ENCODE results near the gene FGF14.
"Not testable (repeated sequence)": the region's sequence is repeated elsewhere in the genome, so short reads cannot be mapped to it uniquely, and the experiment has no call there.

FGF14 gene

GRCh38 chr13:102021777-102022176 lies 380.1 kb downstream of the FGF14 start:
- no peak overlapping the region for H3K4me3 ChIP-seq (ENCODE audit: low read depth in 1 of 5, low read length in 5 of 5)
- H3K9me3 ChIP-seq (ENCODE audit: control insufficient read depth in 5 of 5, low read length in 5 of 5), result peaks cover 8 to 12% (median 11%) of the 10 kb centered on the region in 5 donors

GRCh38 chr13:102020611-102021216 lies 381.1 kb downstream of the FGF14 start:
- no peaks in the 10 kb centered on the region for H3K36me3 ChIP-seq (ENCODE audit: control insufficient read depth in 5 of 5, insufficient read depth in 5 of 5, low read length in 5 of 5)
- peaks cover 8 to 15% (median 13%) of the 10 kb centered on the region in 5 donors for H3K9me3 ChIP-seq (ENCODE audit: control insufficient read depth in 5 of 5, low read length in 5 of 5)
- no peak overlapping the region for H3K4me3 ChIP-seq (ENCODE audit: low read depth in 1 of 5, low read length in 5 of 5)
- no peak overlapping the region for H3K9ac ChIP-seq (ENCODE audit: low read length in 5 of 5)
- H3K27ac ChIP-seq (ENCODE audit: low read depth, low read length), result no peak overlapping the region
- H3K27me3 ChIP-seq (ENCODE audit: control insufficient read depth in 5 of 5, insufficient read depth in 4 of 5, low read length in 5 of 5), result no peaks in the 10 kb centered on the region
- H3K4me1 ChIP-seq (ENCODE audit: control insufficient read depth in 5 of 5, insufficient read depth in 5 of 5, low read length in 5 of 5), result no peaks in the 10 kb centered on the region

More at GRCh38 chr13:102021777-102022176, 380.1 kb downstream of the FGF14 start:
- no peak overlapping the region for H3K9ac ChIP-seq (ENCODE audit: low read length in 5 of 5)
- no peaks in the 10 kb centered on the region for H3K4me1 ChIP-seq (ENCODE audit: control insufficient read depth in 5 of 5, insufficient read depth in 5 of 5, low read length in 5 of 5)
- no peaks in the 10 kb centered on the region for H3K27me3 ChIP-seq (ENCODE audit: control insufficient read depth in 5 of 5, insufficient read depth in 4 of 5, low read length in 5 of 5)
- no peaks in the 10 kb centered on the region for H3K36me3 ChIP-seq (ENCODE audit: control insufficient read depth in 5 of 5, insufficient read depth in 5 of 5, low read length in 5 of 5)
- H3K27ac ChIP-seq (ENCODE audit: low read depth, low read length), result no peak overlapping the region

- Histone ChIP-seq H3K36me3 (ENCODE audit: control insufficient read depth in 5 of 5, insufficient read depth in 5 of 5, low read length in 5 of 5) (no peaks in the 10 kb centered on the region), H3K27ac (ENCODE audit: low read depth, low read length) (no peak overlapping the region), H3K4me1 (ENCODE audit: control insufficient read depth in 5 of 5, insufficient read depth in 5 of 5, low read length in 5 of 5) (no peaks in the 10 kb centered on the region), H3K4me3 (ENCODE audit: low read depth in 1 of 5, low read length in 5 of 5) (no peak overlapping the region), H3K9ac (ENCODE audit: low read length in 5 of 5) (no peak overlapping the region), H3K27me3 (ENCODE audit: control insufficient read depth in 5 of 5, insufficient read depth in 4 of 5, low read length in 5 of 5) (no peaks in the 10 kb centered on the region), H3K9me3 (ENCODE audit: control insufficient read depth in 5 of 5, low read length in 5 of 5) (peaks cover 8 to 15% (median 13%) of the 10 kb centered on the region in 5 donors)
These were observed 383.1 kb downstream of the FGF14 start for GRCh38 chr13:102018716-102019115.

GRCh38 chr13:102017248-102017647 lies 384.6 kb downstream of the FGF14 start:
- no peaks in the 10 kb centered on the region for H3K36me3 ChIP-seq (ENCODE audit: control insufficient read depth in 5 of 5, insufficient read depth in 5 of 5, low read length in 5 of 5)
- H3K9ac ChIP-seq (ENCODE audit: low read length in 5 of 5), result no peak overlapping the region
- H3K4me3 ChIP-seq (ENCODE audit: low read depth in 1 of 5, low read length in 5 of 5), result no peak overlapping the region
- H3K27ac ChIP-seq (ENCODE audit: low read depth, low read length), result no peak overlapping the region
- peaks cover 8 to 15% (median 13%) of the 10 kb centered on the region in 5 donors for H3K9me3 ChIP-seq (ENCODE audit: control insufficient read depth in 5 of 5, low read length in 5 of 5)
- H3K27me3 ChIP-seq (ENCODE audit: control insufficient read depth in 5 of 5, insufficient read depth in 4 of 5, low read length in 5 of 5), result no peaks in the 10 kb centered on the region
- H3K4me1 ChIP-seq (ENCODE audit: control insufficient read depth in 5 of 5, insufficient read depth in 5 of 5, low read length in 5 of 5), result peaks cover 0 to 4% (median 0%) of the 10 kb centered on the region in 5 donors

GRCh38 chr13:102012299-102013293 lies 389.3 kb downstream of the FGF14 start:
- H3K4me3 ChIP-seq (ENCODE audit: low read depth in 1 of 5, low read length in 5 of 5), result no peak overlapping the region
- peaks cover 0 to 4% (median 0%) of the 10 kb centered on the region in 5 donors for H3K4me1 ChIP-seq (ENCODE audit: control insufficient read depth in 5 of 5, insufficient read depth in 5 of 5, low read length in 5 of 5)
- no peaks in the 10 kb centered on the region for H3K27me3 ChIP-seq (ENCODE audit: control insufficient read depth in 5 of 5, insufficient read depth in 4 of 5, low read length in 5 of 5)
- H3K9ac ChIP-seq (ENCODE audit: low read length in 5 of 5), result no peak overlapping the region
- H3K9me3 ChIP-seq (ENCODE audit: control insufficient read depth in 5 of 5, low read length in 5 of 5), result peaks cover 0 to 12% (median 5%) of the 10 kb centered on the region in 5 donors
- H3K36me3 ChIP-seq (ENCODE audit: control insufficient read depth in 5 of 5, insufficient read depth in 5 of 5, low read length in 5 of 5), result no peaks in the 10 kb centered on the region
- peak overlapping the region; percentile 15 for H3K27ac ChIP-seq (ENCODE audit: low read depth, low read length)

- not testable (repeated sequence) for H3K36me3 ChIP-seq (ENCODE audit: control insufficient read depth in 5 of 5, insufficient read depth in 5 of 5, low read length in 5 of 5); H3K9me3 ChIP-seq (ENCODE audit: control insufficient read depth in 5 of 5, low read length in 5 of 5); H3K9ac ChIP-seq (ENCODE audit: low read length in 5 of 5); H3K27me3 ChIP-seq (ENCODE audit: control insufficient read depth in 5 of 5, insufficient read depth in 4 of 5, low read length in 5 of 5); H3K4me3 ChIP-seq (ENCODE audit: low read depth in 1 of 5, low read length in 5 of 5); H3K27ac ChIP-seq (ENCODE audit: low read depth, low read length); H3K4me1 ChIP-seq (ENCODE audit: control insufficient read depth in 5 of 5, insufficient read depth in 5 of 5, low read length in 5 of 5)
These were observed 390.4 kb downstream of the FGF14 start for GRCh38 chr13:102011455-102011854.

GRCh38 chr13:102003848-102004570 lies 397.8 kb downstream of the FGF14 start:
- Histone ChIP-seq H3K4me3 (ENCODE audit: low read depth in 1 of 5, low read length in 5 of 5) (no peak overlapping the region), H3K9me3 (ENCODE audit: control insufficient read depth in 5 of 5, low read length in 5 of 5) (no peaks in the 10 kb centered on the region), H3K27me3 (ENCODE audit: control insufficient read depth in 5 of 5, insufficient read depth in 4 of 5, low read length in 5 of 5) (no peaks in the 10 kb centered on the region), H3K27ac (ENCODE audit: low read depth, low read length) (no peak overlapping the region), H3K4me1 (ENCODE audit: control insufficient read depth in 5 of 5, insufficient read depth in 5 of 5, low read length in 5 of 5) (no peaks in the 10 kb centered on the region), H3K9ac (ENCODE audit: low read length in 5 of 5) (no peak overlapping the region), H3K36me3 (ENCODE audit: control insufficient read depth in 5 of 5, insufficient read depth in 5 of 5, low read length in 5 of 5) (no peaks in the 10 kb centered on the region)

- H3K9ac ChIP-seq (ENCODE audit: low read length in 5 of 5), result no peak overlapping the region
- no peaks in the 10 kb centered on the region for H3K36me3 ChIP-seq (ENCODE audit: control insufficient read depth in 5 of 5, insufficient read depth in 5 of 5, low read length in 5 of 5)
- no peaks in the 10 kb centered on the region for H3K4me1 ChIP-seq (ENCODE audit: control insufficient read depth in 5 of 5, insufficient read depth in 5 of 5, low read length in 5 of 5)
- no peak overlapping the region for H3K4me3 ChIP-seq (ENCODE audit: low read depth in 1 of 5, low read length in 5 of 5)
- H3K27me3 ChIP-seq (ENCODE audit: control insufficient read depth in 5 of 5, insufficient read depth in 4 of 5, low read length in 5 of 5), result no peaks in the 10 kb centered on the region
- H3K9me3 ChIP-seq (ENCODE audit: control insufficient read depth in 5 of 5, low read length in 5 of 5), result no peaks in the 10 kb centered on the region
- no peak overlapping the region for H3K27ac ChIP-seq (ENCODE audit: low read depth, low read length)
These were observed 399.6 kb downstream of the FGF14 start for GRCh38 chr13:102002287-102002686.

- Histone ChIP-seq H3K4me3 (ENCODE audit: low read depth in 1 of 5, low read length in 5 of 5) (no peak overlapping the region), H3K9ac (ENCODE audit: low read length in 5 of 5) (no peak overlapping the region), H3K27me3 (ENCODE audit: control insufficient read depth in 5 of 5, insufficient read depth in 4 of 5, low read length in 5 of 5) (no peaks in the 10 kb centered on the region), H3K9me3 (ENCODE audit: control insufficient read depth in 5 of 5, low read length in 5 of 5) (no peaks in the 10 kb centered on the region), H3K27ac (ENCODE audit: low read depth, low read length) (no peak overlapping the region), H3K4me1 (ENCODE audit: control insufficient read depth in 5 of 5, insufficient read depth in 5 of 5, low read length in 5 of 5) (no peaks in the 10 kb centered on the region), H3K36me3 (ENCODE audit: control insufficient read depth in 5 of 5, insufficient read depth in 5 of 5, low read length in 5 of 5) (no peaks in the 10 kb centered on the region)
These were observed 401.1 kb downstream of the FGF14 start for GRCh38 chr13:102000764-102001163.
